CD4-positive, alpha-beta memory T cell (primary cell): ENCODE data around the gene HSPA14. TPM values are rescaled to one million over a fixed set of nuclear protein-coding genes. Genes with fewer than 3 reads are reported as not detected.

Experiments
- CTCF ChIA-PET: fragments of 350-600 bp; sonication (Branson Sonifier 250); formaldehyde crosslinking; loops from one replicate; lab custom pipeline; 2021; ENCODE audit warnings: inconsistent platforms; ENCODE audit not compliant: partially characterized antibody; lab: Charles Lee
- POLR2A ChIA-PET: fragments of 350-600 bp; sonication (Branson Sonifier 250); formaldehyde crosslinking; loops from one replicate; lab custom pipeline; 2021; ENCODE audit not compliant: partially characterized antibody; lab: Charles Lee
- DNase-seq, 5 donors: peaks; one replicate each; pipeline versions ENCODE4 v3.0.0 to v3.0.0-alpha.2; 2020 to 2022; ENCODE audit warnings: mixed read lengths in 1 of 5
- H3K27ac ChIP-seq: one replicate; pipeline ENCODE4 v1.7.0; 2013; ENCODE audit warnings: low read depth, low read length
- H3K27me3 ChIP-seq: 2 replicates; pipeline ENCODE4 v1.7.0; 2013; ENCODE audit warnings: mild to moderate bottlenecking, low read length, moderate library complexity; ENCODE audit not compliant: insufficient read depth
- H3K36me3 ChIP-seq: 2 replicates; pipeline ENCODE4 v1.7.0; 2013; ENCODE audit warnings: mild to moderate bottlenecking, low read length, moderate library complexity; ENCODE audit not compliant: insufficient read depth
- H3K4me1 ChIP-seq: 2 replicates; pipeline ENCODE4 v1.7.0; 2013; ENCODE audit warnings: mild to moderate bottlenecking, low read length, moderate library complexity; ENCODE audit not compliant: insufficient read depth
- H3K4me3 ChIP-seq, 2 donors: one replicate each; pipeline ENCODE4 v1.7.0; 2013; ENCODE audit warnings: low read length in 2 of 2, mild to moderate bottlenecking in 1 of 2
- H3K9me3 ChIP-seq, 2 donors: one replicate each; pipeline ENCODE4 v1.7.0; 2013; ENCODE audit warnings: low read length in 2 of 2, control low read depth in 1 of 2; ENCODE audit not compliant: control insufficient read depth in 1 of 2
- H3K27ac Mint-ChIP-seq, 7 donors: one replicate each; pipeline ENCODE4 v1.8.0; 2020 to 2021; ENCODE audit warnings: mixed read lengths in 7 of 7, mild to moderate bottlenecking in 6 of 7, inconsistent platforms in 3 of 7, moderate library complexity in 3 of 7
- H3K27me3 Mint-ChIP-seq, 2 donors: one replicate each; pipeline ENCODE4 v1.8.0; 2020 to 2021; ENCODE audit warnings: mixed read lengths in 2 of 2
- H3K36me3 Mint-ChIP-seq, 2 donors: one replicate each; pipeline ENCODE4 v1.8.0; 2020 to 2021; ENCODE audit warnings: mixed read lengths in 2 of 2, inconsistent platforms in 1 of 2, mild to moderate bottlenecking in 1 of 2
- H3K4me1 Mint-ChIP-seq, 4 donors: one replicate each; pipeline ENCODE4 v1.8.0; 2020 to 2021; ENCODE audit warnings: mixed read lengths in 4 of 4, mild to moderate bottlenecking in 1 of 4
- H3K4me3 Mint-ChIP-seq, 8 donors: one replicate each; pipeline ENCODE4 v1.8.0; 2020 to 2021; ENCODE audit warnings: mixed read lengths in 8 of 8, mild to moderate bottlenecking in 7 of 8, moderate library complexity in 6 of 8, inconsistent platforms in 3 of 8
- H3K9me3 Mint-ChIP-seq, 8 donors: one replicate each; pipeline ENCODE4 v1.8.0; 2020 to 2021; ENCODE audit warnings: mixed read lengths in 8 of 8, mild to moderate bottlenecking in 5 of 8, inconsistent platforms in 3 of 8, moderate library complexity in 1 of 8
- intact Hi-C: fragments of 100-400 bp; cut with micrococcal nuclease; formaldehyde crosslinking; loops from one replicate; pipeline ENCODE4 v1.15.1; 2023
- polyA plus RNA-seq, 2 donors: library from polyadenylated mRNA; unstranded; fragments of 300-500 nt; fragmentation: Illumina TruSeq; gene quantifications; one replicate each; pipeline ENCODE4 v1.2.3, GENCODE V29; 2021
- total RNA-seq, 2 experiments: library from RNA; stranded (reverse); gene quantifications; one replicate each; pipeline ENCODE4 v1.2.3, GENCODE V29; 2021

Gene HSPA14
- 10 to 100 TPM; 16.0 to 17.7 TPM for total RNA-seq
- 10 to 100 TPM; 17.4 to 18.7 TPM for polyA plus RNA-seq

- peaks cover 17% of the 10 kb centered on the region for H3K36me3 ChIP-seq
- peak; percentile 98 to 99 (median 99) for DNase-seq
- intact Hi-C loops: loop anchor here (1.0 to 5.0 kb wide), 12 partner anchors 40 to 1051 kb away; partner anchors contain the start of genes DCLRE1C, MEIG1, NMT2 and RPP38
- no peaks in the 10 kb centered on the region for H3K9me3 ChIP-seq
- no peaks in the 10 kb centered on the region for H3K9me3 Mint-ChIP-seq
- H3K4me1 ChIP-seq: peaks cover 26% of the 10 kb centered on the region
- H3K4me3 Mint-ChIP-seq: peak within 1 kb of the TSS; percentile 89 to 97 (median 94)
- no peaks in the 10 kb centered on the region for H3K27me3 Mint-ChIP-seq
- peak within 1 kb of the TSS; percentile 91 for H3K27ac ChIP-seq
- H3K27me3 ChIP-seq: no peaks in the 10 kb centered on the region
- CTCF ChIA-PET: interaction anchor here (0.6 to 4.4 kb wide), 24 partner anchors 11 to 641 kb away, joined by 3 to 20 read pairs (median 4); partner anchors contain the start of genes MEIG1 and SUV39H2
- H3K4me3 ChIP-seq: peak within 1 kb of the TSS; percentile 68 to 79
- H3K36me3 Mint-ChIP-seq: peaks cover 16 to 44% of the 10 kb centered on the region in 2 donors
- peak within 1 kb of the TSS; percentile 86 to 99 (median 98) for H3K27ac Mint-ChIP-seq
- peaks cover 14 to 33% (median 26%) of the 10 kb centered on the region in 4 donors for H3K4me1 Mint-ChIP-seq
- POLR2A ChIA-PET: interaction anchor here (0.7 to 3.1 kb wide), 40 partner anchors 10 to 653 kb away, joined by 3 to 56 read pairs (median 5); partner anchors contain the start of genes DCLRE1C, MEIG1, NMT2 and SUV39H2
Observed at GRCh38 chr10:14837757-14838581, at the start of gene HSPA14, which contains the start of the genes CDNF and MSANTD7. HSPA14 (plus strand) TSS chr10:14838306; CDS start chr10:14838403, 97 bp downstream. CDNF (minus strand) TSS chr10:14838037; CDS start chr10:14837946, 91 bp downstream. MSANTD7 (plus strand) TSS chr10:14838306; CDS start chr10:14842285, 3,979 bp downstream.

- no peaks in the 10 kb centered on the region for H3K4me1 Mint-ChIP-seq
- ChIA-PET CTCF (no interaction called here), POLR2A (no interaction called here)
- Histone ChIP-seq H3K36me3 (no peaks in the 10 kb centered on the region), H3K4me1 (no peaks in the 10 kb centered on the region), H3K9me3 (no peaks in the 10 kb centered on the region), H3K27me3 (no peaks in the 10 kb centered on the region), H3K4me3 (no peak overlapping the region), H3K27ac (no peak overlapping the region)
- no peak overlapping the region for H3K27ac Mint-ChIP-seq
- peaks cover 0 to 2% of the 10 kb centered on the region in 2 donors for H3K27me3 Mint-ChIP-seq
- H3K4me3 Mint-ChIP-seq: no peak overlapping the region
- DNase-seq: no peak
- intact Hi-C loops: no loop called here
- no peaks in the 10 kb centered on the region for H3K36me3 Mint-ChIP-seq
- no peaks in the 10 kb centered on the region for H3K9me3 Mint-ChIP-seq
Observed at GRCh38 chr10:14798636-14799035, 39.5 kb upstream of the HSPA14 start.

GRCh38 chr10:14800397-14800796 is 37.7 kb upstream of the HSPA14 start:
- H3K4me1 Mint-ChIP-seq: no peaks in the 10 kb centered on the region
- H3K27ac Mint-ChIP-seq: peak overlapping the region in 1 of 7 donors; percentile 29
- no peaks in the 10 kb centered on the region for H3K9me3 Mint-ChIP-seq
- no peak overlapping the region for H3K4me3 Mint-ChIP-seq
- no peaks in the 10 kb centered on the region for H3K27me3 ChIP-seq
- H3K27me3 Mint-ChIP-seq: peaks cover 0 to 2% of the 10 kb centered on the region in 2 donors
- H3K27ac ChIP-seq: no peak overlapping the region
- no peak overlapping the region for H3K4me3 ChIP-seq
- POLR2A ChIA-PET: no interaction called here
- CTCF ChIA-PET: interaction anchor here (0.5 kb wide), 1 partner anchor 303 kb away, joined by 3 read pairs; no protein-coding TSS in a partner anchor
- H3K36me3 Mint-ChIP-seq: no peaks in the 10 kb centered on the region
- intact Hi-C loops: no loop called here
- no peaks in the 10 kb centered on the region for H3K4me1 ChIP-seq
- no peaks in the 10 kb centered on the region for H3K9me3 ChIP-seq
- no peak for DNase-seq
- H3K36me3 ChIP-seq: no peaks in the 10 kb centered on the region

- Mint-ChIP-seq H3K4me3 (no peak overlapping the region), H3K9me3 (no peaks in the 10 kb centered on the region), H3K27ac (no peak overlapping the region), H3K27me3 (peaks cover 0 to 2% of the 10 kb centered on the region in 2 donors), H3K36me3 (no peaks in the 10 kb centered on the region), H3K4me1 (no peaks in the 10 kb centered on the region)
- no peaks in the 10 kb centered on the region for H3K4me1 ChIP-seq
- H3K27me3 ChIP-seq: no peaks in the 10 kb centered on the region
- H3K27ac ChIP-seq: no peak overlapping the region
- no peak for DNase-seq
- ChIA-PET POLR2A (interaction anchor here (0.7 kb wide), 1 partner anchor 15 kb away, joined by 3 read pairs; no protein-coding TSS in a partner anchor), CTCF (no interaction called here)
- intact Hi-C loops: no loop called here
- H3K9me3 ChIP-seq: no peaks in the 10 kb centered on the region
- H3K4me3 ChIP-seq: no peak overlapping the region
- H3K36me3 ChIP-seq: no peaks in the 10 kb centered on the region
Observed at GRCh38 chr10:14801723-14802122, 36.4 kb upstream of the HSPA14 start.

GRCh38 chr10:14803827-14804226 is 34.3 kb upstream of the HSPA14 start:
- no peak overlapping the region for H3K27ac ChIP-seq
- no peaks in the 10 kb centered on the region for H3K27me3 ChIP-seq
- H3K4me3 ChIP-seq: no peak overlapping the region
- Mint-ChIP-seq H3K27ac (no peak overlapping the region), H3K36me3 (no peaks in the 10 kb centered on the region), H3K4me3 (no peak overlapping the region), H3K4me1 (no peaks in the 10 kb centered on the region), H3K9me3 (no peaks in the 10 kb centered on the region), H3K27me3 (peaks cover 0 to 2% of the 10 kb centered on the region in 2 donors)
- ChIA-PET POLR2A (no interaction called here), CTCF (no interaction called here)
- no peaks in the 10 kb centered on the region for H3K4me1 ChIP-seq
- DNase-seq: no peak
- no peaks in the 10 kb centered on the region for H3K9me3 ChIP-seq
- H3K36me3 ChIP-seq: no peaks in the 10 kb centered on the region
- intact Hi-C loops: no loop called here

GRCh38 chr10:14806318-14806717 is 31.8 kb upstream of the HSPA14 start:
- Histone ChIP-seq H3K9me3 (no peaks in the 10 kb centered on the region), H3K4me1 (no peaks in the 10 kb centered on the region), H3K27me3 (no peaks in the 10 kb centered on the region), H3K27ac (no peak overlapping the region), H3K4me3 (no peak overlapping the region), H3K36me3 (no peaks in the 10 kb centered on the region)
- H3K4me1 Mint-ChIP-seq: peaks cover 0 to 3% (median under 1%) of the 10 kb centered on the region in 4 donors
- no peak overlapping the region for H3K4me3 Mint-ChIP-seq
- ChIA-PET CTCF (no interaction called here), POLR2A (no interaction called here)
- DNase-seq: no peak
- intact Hi-C loops: no loop called here
- H3K36me3 Mint-ChIP-seq: no peaks in the 10 kb centered on the region
- no peaks in the 10 kb centered on the region for H3K9me3 Mint-ChIP-seq
- no peak overlapping the region for H3K27ac Mint-ChIP-seq
- peaks cover 0 to 2% of the 10 kb centered on the region in 2 donors for H3K27me3 Mint-ChIP-seq
